Measurements from ENCODE around the gene IFNGR2.
"Not testable (repeated sequence)": the region's sequence is repeated elsewhere in the genome, so short reads cannot be mapped to it uniquely, and the experiment has no call there.

The IFNGR2 gene

GRCh38 chr21:33441489-33442477 is 38.6 kb downstream of the IFNGR2 start:
- DNase-seq (ENCODE audit: insufficient read length, low spot score): no peak
- FAIRE-seq: no peak
- TF ChIP-seq, protein P1, sequence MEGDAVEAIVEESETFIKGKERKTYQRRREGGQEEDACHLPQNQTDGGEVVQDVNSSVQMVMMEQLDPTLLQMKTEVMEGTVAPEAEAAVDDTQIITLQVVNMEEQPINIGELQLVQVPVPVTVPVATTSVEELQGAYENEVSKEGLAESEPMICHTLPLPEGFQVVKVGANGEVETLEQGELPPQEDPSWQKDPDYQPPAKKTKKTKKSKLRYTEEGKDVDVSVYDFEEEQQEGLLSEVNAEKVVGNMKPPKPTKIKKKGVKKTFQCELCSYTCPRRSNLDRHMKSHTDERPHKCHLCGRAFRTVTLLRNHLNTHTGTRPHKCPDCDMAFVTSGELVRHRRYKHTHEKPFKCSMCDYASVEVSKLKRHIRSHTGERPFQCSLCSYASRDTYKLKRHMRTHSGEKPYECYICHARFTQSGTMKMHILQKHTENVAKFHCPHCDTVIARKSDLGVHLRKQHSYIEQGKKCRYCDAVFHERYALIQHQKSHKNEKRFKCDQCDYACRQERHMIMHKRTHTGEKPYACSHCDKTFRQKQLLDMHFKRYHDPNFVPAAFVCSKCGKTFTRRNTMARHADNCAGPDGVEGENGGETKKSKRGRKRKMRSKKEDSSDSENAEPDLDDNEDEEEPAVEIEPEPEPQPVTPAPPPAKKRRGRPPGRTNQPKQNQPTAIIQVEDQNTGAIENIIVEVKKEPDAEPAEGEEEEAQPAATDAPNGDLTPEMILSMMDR (IDR thresholded peaks at IDR 0.05; ENCODE audit: insufficient read depth, missing control alignments): no peak

DNA sequence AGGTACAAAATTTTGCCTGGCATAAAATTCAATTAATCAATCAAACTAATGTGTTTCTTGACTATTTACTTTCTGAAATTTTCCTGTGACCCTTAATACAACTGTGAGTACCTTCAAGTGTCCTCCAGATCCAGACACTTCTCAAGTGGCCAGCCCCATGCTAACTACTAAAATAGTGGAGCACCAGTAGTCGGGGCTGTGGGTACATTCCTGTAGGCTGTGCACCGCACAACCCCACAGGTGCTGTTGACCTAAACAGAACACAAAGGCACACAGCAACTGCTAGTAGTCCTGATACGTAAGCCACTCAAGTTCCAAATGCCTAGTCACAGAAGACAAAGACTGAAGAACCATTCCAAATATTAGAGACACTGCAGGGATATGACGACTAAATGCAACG is 40.0 kb downstream of the IFNGR2 start:
- DNase-seq (ENCODE audit: insufficient read length, low spot score) (no peak), FAIRE-seq (no peak)

DNA sequence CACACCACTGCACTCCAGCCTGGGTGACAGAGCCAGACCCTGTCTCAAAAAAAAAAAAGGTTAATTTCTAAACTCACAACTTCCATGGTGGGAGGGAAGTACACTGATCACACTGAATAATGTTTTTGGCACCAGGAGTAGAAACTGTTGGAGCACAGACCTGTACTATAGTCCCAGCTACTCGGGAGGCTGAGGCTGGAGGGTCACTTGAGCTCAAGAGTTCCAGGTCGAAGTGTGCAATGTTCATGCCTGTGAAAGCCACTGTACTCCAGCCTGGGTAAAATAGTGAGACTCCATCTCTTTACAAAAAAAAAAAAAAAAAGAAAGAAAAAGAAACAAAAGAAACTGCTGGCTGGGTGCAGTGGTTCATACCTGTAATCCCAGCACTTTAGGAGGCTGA is 41.3 kb downstream of the IFNGR2 start:
- DNase-seq (ENCODE audit: insufficient read length, low spot score) (no peak), FAIRE-seq (no peak)
- TF ChIP-seq, protein P1 (IDR thresholded peaks at IDR 0.05; ENCODE audit: insufficient read depth, missing control alignments): no peak

More for the DNA sequence above, 40.0 kb downstream of the IFNGR2 start:
- TF ChIP-seq, protein P1 (IDR thresholded peaks at IDR 0.05; ENCODE audit: insufficient read depth, missing control alignments): no peak

- not testable (repeated sequence) for DNase-seq (ENCODE audit: insufficient read length, low spot score); FAIRE-seq
These were observed 43.4 kb downstream of the IFNGR2 start for GRCh38 chr21:33446620-33447019.

- no peak for DNase-seq (ENCODE audit: insufficient read length, low spot score)
- TF ChIP-seq, protein P1 (IDR thresholded peaks at IDR 0.05; ENCODE audit: insufficient read depth, missing control alignments): no peak
- no peak for FAIRE-seq
These were observed 46.4 kb downstream of the IFNGR2 start for GRCh38 chr21:33449616-33450015.

- FAIRE-seq (no peak), DNase-seq (ENCODE audit: insufficient read length, low spot score) (no peak)
- TF ChIP-seq, protein P1 (IDR thresholded peaks at IDR 0.05; ENCODE audit: insufficient read depth, missing control alignments): no peak
These were observed 48.4 kb downstream of the IFNGR2 start for GRCh38 chr21:33451634-33452071.

DNA sequence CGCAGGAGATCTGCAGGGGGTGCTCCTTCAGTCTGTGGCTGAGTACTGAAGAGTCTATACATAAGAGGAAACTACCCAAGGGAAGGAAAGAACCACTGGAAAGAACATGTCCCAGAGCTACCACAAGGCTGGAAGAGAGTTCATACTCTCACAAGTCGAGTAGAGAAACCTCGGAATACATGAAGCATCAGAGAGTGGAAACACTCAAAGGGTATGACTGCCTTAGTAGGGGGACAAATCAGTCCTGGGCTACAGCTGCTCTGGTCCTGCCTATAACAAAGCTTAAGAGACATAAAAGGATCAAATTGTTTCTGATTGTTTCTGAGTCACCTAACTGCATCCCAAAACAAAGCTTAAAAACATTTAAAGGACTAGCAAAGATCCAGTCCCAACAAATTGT is 49.1 kb downstream of the IFNGR2 start:
- FAIRE-seq (no peak), DNase-seq (ENCODE audit: insufficient read length, low spot score) (no peak)
- TF ChIP-seq, protein P1 (IDR thresholded peaks at IDR 0.05; ENCODE audit: insufficient read depth, missing control alignments): no peak

All from D721Med (cell line).